Skin epidermis (tissue), 12 donors: ENCODE data around the gene NLGN3.

Experiments used
- H3K27ac ChIP-seq, 21 experiments: fragments of 200-600 bp; sonication (generic) in 11 of 21; one replicate each; pipeline ENCODE4 v1.5.0; 2020; ENCODE audit warnings: mild to moderate bottlenecking in 3 of 21, inconsistent platforms in 2 of 21, moderate library complexity in 2 of 21
- H3K4me3 ChIP-seq, 7 experiments: fragments of 200-600 bp; sonication (generic) in 2 of 7; one replicate each; pipeline ENCODE4 v1.5.0; 2020; ENCODE audit warnings: inconsistent platforms in 2 of 7, mild to moderate bottlenecking in 2 of 7, moderate library complexity in 1 of 7

NLGN3 gene

DNA sequence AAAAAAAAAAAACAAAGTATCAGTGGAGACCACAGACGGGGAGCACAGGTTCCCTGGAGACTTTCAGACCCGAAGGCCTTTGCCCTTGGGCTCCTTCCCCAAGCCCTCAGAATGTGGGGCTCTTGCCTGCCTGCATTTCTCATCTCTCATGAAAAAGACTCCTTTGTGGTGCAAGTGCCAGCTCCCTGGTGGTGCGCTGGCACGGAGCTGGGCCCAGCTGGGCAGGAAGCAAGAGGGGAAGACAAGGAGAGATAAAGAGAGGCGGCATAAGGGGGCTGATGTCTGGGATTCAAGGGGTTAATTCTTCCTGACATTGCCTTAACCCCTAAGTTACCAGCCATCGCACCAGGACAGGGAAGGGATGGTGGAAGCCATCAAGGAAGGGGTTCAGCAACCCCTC, 21.8 kb downstream of the NLGN3 start:
- no peak overlapping the region for H3K27ac ChIP-seq

DNA sequence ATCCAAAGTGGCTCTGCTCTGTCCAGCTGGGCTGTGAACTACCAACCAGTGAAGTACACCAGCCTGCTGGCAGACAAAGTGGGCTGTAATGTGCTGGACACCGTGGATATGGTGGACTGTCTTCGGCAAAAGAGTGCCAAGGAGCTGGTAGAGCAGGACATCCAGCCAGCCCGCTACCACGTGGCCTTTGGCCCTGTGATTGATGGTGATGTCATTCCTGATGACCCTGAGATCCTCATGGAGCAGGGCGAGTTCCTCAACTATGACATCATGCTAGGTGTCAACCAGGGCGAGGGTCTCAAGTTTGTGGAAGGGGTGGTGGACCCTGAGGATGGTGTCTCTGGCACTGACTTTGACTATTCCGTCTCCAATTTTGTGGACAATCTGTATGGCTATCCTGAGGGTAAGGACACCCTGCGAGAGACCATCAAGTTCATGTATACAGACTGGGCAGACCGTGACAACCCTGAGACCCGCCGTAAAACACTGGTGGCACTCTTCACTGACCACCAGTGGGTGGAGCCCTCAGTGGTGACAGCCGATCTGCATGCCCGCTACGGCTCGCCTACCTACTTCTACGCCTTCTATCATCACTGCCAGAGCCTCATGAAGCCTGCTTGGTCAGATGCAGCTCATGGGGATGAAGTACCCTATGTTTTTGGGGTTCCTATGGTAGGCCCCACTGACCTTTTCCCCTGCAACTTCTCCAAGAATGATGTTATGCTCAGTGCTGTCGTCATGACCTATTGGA, 22.6 kb downstream of the NLGN3 start:
- H3K27ac ChIP-seq: no peak overlapping the region
- H3K4me3 ChIP-seq: no peak overlapping the region

More for the DNA sequence above, 21.8 kb downstream of the NLGN3 start:
- no peak overlapping the region for H3K4me3 ChIP-seq

DNA sequence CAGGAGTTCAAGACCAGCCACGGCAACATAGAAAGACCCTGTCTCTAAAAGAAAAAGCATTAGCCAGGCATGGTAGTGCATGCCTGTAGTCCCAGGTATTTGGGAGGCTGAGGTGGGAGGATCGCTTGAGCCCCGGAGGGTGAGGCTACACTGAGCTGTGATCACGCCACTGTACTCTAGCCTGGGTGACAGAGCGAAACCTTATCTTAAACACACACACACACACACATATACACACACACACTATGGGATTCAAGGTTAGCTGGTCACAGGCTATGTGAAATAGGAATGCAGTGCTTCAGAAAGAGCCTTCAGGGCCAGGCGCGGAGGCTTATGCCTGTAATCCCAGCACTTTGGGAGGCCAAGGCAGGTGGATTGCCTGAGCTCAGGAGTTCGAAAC, 23.5 kb downstream of the NLGN3 start:
- Histone ChIP-seq H3K27ac (no peak overlapping the region), H3K4me3 (no peak overlapping the region)

DNA sequence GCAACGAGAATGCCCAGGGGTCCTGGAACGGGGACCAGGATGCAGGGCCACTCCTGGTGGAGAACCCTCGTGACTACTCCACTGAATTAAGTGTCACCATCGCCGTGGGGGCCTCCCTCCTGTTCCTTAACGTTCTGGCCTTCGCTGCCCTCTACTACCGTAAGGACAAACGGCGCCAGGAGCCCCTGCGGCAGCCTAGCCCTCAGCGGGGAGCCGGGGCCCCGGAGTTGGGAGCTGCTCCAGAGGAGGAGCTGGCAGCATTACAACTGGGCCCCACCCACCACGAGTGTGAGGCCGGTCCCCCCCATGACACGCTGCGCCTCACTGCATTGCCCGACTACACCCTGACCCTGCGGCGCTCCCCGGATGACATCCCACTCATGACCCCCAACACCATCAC, 24.9 kb downstream of the NLGN3 start:
- H3K27ac ChIP-seq: no peak overlapping the region
- H3K4me3 ChIP-seq: no peak overlapping the region

DNA sequence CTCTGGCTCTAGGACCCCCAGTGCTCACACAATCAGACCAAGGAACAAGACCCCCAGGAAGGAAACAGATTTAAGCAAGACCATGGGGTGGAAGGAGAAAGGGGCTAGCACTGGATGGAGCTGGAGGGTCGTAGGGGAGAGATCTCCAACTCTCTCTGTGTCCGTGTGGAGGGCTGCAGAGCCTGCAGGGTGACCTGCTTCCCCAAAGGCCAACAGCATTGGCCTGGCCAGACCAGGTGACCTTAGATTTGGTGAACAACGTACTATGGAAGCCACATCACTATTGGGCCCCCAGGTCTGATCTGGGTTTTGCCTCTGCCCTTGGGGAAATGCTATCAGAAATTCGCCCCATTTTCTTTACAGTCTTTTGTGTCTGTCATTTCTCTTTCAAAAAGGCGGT, 26.0 kb downstream of the NLGN3 start:
- Histone ChIP-seq H3K4me3 (no peak overlapping the region), H3K27ac (no peak overlapping the region)

DNA sequence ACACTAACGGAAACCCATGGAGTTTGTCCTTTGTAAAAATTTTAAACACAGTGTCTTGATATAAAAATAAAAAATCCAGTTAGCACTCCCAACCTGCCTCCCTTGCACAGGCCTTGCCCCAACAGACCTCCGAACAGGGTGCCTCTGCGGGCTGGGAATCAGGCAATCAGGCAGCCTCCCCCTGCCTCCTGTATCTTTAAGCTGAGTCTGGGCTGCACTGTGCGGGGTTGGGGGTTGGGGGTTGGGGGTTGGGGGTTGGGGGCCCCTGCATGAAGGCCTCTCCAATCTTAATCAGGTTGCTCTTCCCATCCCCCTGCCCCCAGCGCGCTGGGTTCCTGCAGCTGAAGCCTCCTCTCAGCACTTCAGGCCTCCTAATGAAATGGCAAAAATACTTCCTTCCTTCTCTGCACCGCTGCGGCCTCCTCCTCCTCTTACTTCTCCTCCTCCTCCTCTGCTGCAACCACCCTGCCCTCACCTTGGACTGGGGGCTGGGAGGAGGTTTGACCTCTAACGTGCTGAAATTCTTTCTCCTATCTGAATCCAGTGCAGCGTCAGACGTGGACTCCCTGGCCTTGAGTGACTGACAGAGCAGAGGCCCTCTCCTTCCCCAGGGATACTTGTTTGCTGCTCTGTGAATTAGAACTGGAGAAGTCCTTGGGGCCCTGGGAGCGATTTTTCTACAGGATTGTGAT, 26.6 kb downstream of the NLGN3 start:
- no peak overlapping the region for H3K27ac ChIP-seq
- no peak overlapping the region for H3K4me3 ChIP-seq

DNA sequence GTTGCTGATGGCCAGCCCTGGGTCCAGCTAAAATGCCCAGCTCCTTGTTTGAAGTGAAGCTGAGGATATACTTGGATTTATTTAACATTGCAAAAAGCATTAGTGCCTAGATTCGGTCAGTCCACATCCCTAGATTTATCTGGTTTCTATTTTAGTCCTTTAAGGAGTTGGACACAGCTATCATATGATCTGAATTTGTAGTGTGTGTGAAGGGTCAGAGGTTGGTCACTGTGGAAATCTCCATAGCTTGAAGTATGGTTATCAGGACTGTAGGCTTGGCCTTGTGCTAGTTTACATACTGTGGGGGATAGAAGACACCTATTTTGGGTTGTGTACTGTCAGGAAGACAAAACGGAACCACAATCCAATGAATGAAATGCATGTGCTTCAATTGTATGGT, 28.8 kb downstream of the NLGN3 start:
- Histone ChIP-seq H3K4me3 (no peak overlapping the region), H3K27ac (no peak overlapping the region)

DNA sequence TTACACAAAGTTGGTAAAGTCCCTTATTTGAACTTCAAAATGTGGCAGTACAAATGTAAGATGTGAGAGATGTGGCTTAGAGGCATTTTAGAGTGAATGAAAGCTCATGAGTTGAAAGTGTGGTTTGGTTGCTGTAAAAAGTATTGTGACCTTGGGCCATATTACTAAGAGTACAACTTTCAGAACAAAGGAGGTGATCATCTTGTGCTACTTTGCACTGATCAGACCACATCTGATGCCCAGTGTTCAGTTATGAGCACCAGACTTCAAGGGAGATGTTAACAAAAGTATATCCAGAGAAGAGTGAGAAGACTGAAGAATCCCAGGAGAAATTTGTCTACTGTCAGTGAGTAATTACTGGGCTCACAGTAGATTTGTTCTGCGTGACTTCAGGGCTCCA, 30.2 kb downstream of the NLGN3 start:
- no peak overlapping the region for H3K4me3 ChIP-seq
- H3K27ac ChIP-seq: no peak overlapping the region

DNA sequence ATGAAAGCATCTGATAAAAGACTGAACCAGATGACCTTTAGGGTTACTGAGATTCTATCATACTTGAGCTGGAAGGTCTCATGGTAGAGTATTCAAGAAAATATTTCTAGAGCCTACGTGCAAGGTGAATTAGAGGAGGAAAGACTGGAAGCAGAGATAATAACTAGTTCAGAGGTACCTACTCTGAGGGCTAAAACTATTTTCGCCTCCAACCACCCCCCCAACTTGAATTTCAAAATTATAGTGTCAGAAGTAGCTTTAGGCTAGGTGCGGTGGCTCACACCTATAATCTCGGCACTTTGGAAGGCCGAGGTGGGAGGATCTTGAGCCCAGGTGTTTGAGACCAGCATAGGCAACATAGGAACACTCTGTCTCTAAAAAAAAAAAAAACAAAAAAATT, 30.9 kb downstream of the NLGN3 start:
- H3K4me3 ChIP-seq: no peak overlapping the region

DNA sequence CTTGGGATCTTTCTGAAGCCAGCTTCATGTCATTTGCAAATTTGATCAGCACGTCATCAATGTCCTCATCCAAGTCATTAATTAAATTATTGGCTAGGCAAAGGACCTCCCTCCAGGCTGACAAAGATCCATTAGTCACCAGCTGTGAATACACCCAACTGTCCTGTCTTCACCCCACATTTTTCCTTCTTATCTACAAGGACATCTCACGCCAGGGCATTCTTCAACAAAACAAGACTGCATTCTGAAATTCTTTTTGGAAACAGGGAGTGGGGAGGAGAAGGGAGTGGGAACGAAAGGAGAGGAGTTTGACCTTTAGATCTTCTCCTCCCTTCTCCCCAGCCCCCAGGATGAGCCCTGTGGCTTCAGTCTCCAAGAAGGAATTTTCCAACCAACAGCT, 32.7 kb downstream of the NLGN3 start:
- H3K4me3 ChIP-seq: no peak overlapping the region
- no peak overlapping the region for H3K27ac ChIP-seq

More for the DNA sequence above, 30.9 kb downstream of the NLGN3 start:
- H3K27ac ChIP-seq: no peak overlapping the region

DNA sequence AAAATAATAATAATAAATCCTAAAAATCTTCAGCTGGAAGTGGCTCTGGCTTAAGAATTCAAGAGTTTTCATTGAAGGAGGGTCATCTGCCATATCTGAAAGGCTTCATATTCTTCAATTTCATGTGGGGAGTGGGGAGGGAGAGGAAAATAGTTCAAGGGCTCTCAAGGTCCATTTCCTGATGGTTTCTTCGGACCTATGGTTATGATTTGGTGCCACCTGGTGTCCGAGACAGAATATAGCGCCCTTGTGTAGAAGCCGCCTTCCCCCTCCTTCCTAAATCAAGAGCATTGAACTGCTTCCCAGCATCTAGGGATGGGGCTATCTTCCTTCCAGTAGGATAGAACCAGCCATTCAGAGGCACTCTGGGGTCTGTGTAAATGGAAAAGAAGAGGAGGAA, 34.3 kb downstream of the NLGN3 start:
- no peak overlapping the region for H3K4me3 ChIP-seq
- H3K27ac ChIP-seq: no peak overlapping the region

DNA sequence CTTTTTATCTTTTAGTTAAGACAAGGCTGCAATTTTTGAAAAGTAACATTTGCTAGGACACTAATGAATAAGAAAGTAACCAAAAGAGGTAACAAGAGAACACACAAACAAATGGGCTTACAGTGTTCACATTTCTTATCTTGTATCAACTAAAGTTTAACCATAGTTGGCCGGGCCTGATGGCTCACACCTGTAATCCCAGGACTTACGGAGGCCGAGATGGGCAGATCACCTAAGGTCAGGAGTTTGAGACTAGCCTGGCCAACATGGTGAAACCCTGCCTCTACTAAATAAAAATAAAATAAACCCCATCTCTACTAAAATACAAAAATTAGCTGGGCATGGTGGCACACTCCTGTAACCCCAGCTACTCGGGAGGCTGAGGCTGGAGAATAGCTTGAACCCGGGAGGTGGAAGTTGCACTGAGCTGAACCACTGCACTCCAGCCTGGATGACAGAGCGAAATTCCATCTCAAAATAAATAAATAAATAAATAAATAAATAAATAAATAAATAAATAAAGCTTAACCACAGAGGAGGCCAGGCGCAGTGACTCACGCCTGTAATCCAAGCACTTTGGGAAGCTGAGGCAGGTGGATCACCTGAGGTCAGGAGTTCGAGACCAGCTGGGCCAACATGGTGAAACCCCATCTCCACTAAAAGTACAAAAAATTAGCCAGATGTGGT, 36.1 kb downstream of the NLGN3 start:
- H3K4me3 ChIP-seq: peak overlapping the region in 1 of 7 experiments; percentile 39
- peak overlapping the region in 2 of 21 experiments; percentile 85 to 94 for H3K27ac ChIP-seq

DNA sequence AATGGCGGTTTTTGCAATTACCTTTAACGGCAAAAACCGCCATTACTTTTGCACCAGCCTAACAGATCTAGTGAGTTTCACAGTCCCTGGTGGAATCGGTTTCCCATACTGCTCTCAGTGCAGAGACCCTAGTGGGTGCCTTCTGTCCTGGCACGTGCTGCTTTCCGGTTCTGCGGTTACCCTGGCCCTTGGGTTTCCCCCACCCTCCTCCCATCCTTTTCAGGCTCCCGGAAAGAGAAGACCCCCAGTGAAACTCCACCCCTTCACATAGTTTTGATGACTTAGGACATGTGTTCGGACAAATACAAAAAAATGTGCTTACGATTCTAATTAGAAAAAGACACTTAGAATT, 36.9 kb downstream of the NLGN3 start:
- H3K4me3 ChIP-seq: peak overlapping the region; percentile 14 to 39 (median 32)
- H3K27ac ChIP-seq: peak overlapping the region in 20 of 21 experiments; percentile 62 to 94 (median 86)

DNA sequence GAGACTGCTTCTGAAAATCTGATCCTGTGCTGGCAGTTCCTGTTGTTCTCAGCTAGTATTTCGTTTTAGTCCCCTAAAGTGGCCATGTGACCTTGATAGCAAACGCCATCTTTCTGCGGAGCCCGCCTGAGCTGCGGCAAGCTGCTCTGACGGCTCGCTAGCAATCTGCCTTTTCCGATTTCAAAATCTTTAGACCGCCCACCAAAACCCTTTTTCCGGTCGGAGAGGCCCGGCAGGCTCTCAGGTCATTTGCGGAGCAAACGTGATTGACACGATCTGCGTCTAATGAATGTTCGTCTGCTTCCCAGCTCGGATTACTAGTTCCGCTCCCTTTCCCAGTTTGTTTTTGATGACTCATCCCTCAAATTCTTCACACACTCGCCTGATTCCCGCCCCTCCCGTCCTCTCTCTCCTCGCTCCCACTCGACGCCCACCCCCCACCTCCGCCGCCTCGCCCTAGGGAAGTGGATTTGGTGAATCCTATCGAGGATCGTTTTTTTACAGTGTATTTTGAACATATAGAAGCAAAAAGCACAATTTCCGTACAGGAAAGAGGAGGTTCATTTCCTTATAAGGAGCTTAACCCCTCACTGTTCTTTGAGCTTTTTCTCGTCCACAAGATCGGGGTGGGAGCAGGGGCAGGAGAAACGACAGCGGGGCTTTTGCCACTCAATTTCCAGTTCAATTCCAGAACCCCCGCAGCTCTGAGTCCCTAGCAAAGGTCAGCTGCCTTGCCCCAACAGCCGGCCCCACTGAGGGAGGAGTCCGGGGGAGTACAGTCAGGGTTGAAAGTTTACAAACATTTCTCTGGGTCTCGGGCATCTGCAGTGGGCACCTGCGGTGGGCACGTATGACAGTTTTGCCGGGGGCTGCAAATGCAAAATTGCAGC, 37.5 kb downstream of the NLGN3 start:
- Histone ChIP-seq H3K27ac (peak overlapping the region in 20 of 21 experiments; percentile 78 to 94 (median 88)), H3K4me3 (peak overlapping the region; percentile 14 to 39 (median 32))

DNA sequence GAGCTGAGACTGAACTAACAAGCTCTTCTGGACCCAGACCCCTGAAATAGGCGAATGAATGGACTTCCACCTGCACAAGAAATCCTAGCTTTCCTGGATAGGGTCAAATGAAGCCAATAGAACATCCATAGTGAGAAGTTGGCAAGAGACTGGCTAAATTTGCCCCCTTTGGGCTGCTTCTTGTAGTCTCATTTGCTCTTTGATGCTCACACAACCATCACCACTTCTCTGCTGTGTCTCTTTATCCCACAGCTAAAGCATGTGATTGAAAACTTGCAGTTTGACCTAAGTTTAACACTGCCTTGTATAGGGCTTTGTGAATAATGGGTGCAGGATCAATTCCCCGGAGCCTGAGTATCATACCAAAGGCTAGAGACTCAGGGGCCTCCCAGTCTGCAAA, 38.2 kb downstream of the NLGN3 start:
- H3K27ac ChIP-seq: peak overlapping the region in 17 of 21 experiments; percentile 78 to 94 (median 88)
- peak overlapping the region in 3 of 7 experiments; percentile 11 to 39 (median 37) for H3K4me3 ChIP-seq

DNA sequence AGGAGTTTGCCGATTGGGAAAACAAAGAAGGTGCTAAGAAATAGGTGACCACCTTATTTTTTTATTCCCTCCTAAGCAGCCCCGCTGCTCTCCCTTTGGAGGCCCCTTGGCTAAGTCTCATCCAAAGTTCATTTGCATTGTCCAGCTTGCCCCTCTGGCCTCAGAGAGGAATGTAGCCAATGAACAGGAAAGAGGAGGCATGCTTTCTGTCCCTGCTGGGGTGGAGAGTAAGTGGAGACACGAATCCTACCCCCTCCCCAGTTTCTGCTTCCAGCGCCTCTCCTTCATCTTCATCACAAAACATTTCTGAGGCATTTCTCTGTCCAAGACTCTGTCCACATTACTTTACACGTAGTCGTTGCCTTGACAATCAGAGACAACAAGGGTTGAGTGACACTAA, 38.7 kb downstream of the NLGN3 start:
- H3K4me3 ChIP-seq: no peak overlapping the region
- H3K27ac ChIP-seq: peak overlapping the region in 1 of 21 experiments; percentile 89

DNA sequence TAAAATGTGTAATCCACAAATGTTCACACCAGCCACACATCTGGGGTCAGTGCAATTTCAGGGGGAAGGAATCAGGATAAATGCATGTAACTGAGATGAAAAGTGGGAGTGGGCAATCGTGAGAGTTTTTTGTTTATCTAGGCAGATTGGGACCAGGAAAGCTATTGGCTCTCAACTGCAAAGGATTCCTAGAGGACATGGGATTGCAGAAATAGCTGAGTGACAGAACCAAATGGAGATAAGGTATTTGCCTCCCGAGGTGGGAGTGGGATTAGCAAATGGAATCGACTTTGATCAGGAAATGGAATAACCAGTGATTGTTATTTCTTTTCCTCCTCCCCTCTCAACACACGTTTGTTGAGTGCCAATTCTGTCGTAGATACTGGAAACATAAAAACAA, 39.5 kb downstream of the NLGN3 start:
- no peak overlapping the region for H3K27ac ChIP-seq

DNA sequence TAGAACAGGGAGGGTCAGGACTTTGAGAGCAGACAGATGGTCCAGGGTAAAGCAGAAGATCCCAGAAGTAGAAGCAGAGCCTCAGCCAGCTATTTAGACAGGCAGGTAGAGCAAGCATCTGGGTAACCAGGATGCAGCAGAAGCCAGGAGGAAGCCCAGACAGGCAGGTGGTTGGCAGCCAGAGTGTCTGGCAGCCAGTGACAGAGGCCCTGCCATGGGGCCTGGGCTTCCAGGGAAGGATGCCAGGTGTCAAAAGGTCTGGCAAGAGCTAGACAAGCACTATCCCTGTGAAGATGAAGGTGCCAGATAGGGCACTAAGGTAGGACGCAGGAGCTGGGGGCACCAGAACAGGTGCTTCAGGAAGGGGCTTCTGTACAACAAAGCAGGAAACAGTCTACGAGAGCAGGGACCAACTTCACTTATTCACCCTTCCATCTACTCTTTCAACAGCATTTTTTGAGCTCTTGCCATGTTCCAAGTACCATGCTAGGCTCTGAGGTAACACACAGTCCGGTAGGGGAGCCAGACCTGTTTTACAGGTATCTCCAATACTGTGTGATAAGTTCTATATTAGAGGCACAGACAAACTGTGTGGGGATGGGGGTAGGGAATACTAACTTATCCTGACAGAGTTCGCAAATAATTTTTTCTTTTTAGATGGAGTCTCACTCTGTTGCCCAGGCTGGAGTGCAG, 40.3 kb downstream of the NLGN3 start:
- H3K27ac ChIP-seq: peak overlapping the region in 1 of 21 experiments; percentile 13
- H3K4me3 ChIP-seq: no peak overlapping the region

More for the DNA sequence above, 39.5 kb downstream of the NLGN3 start:
- H3K4me3 ChIP-seq: no peak overlapping the region

DNA sequence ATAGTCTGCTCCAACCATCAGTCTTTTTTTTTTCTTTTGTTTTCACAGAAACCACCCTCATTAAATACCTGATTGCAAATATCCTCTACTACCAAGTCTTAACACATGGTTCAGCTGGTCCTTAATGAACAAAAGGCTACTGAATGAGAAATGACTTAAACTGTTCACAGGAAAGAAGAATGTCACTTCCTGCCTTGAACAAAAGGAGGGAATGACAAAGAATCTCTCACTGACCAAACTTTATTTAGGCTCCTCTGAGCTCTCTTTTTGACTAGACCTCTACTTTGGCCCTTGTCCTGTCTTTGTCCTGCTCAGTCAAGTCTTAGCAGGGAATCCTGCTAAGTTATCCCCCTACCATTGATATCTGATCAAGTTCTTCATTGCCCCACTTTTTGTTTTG, 46.6 kb downstream of the NLGN3 start:
- Histone ChIP-seq H3K4me3 (no peak overlapping the region), H3K27ac (no peak overlapping the region)
